Measurements from ENCODE around the gene FADS2. TPM values are rescaled to one million over a fixed set of nuclear protein-coding genes. Genes with fewer than 3 reads are reported as not detected.

The FADS2 gene
- total and polyA plus RNA-seq, 9 of the 15 experiments (the other 6 are each of a cell fraction or from before 2014, with no cell fraction given): 2.9 to 42.8 (median 16.2) TPM

DNA sequence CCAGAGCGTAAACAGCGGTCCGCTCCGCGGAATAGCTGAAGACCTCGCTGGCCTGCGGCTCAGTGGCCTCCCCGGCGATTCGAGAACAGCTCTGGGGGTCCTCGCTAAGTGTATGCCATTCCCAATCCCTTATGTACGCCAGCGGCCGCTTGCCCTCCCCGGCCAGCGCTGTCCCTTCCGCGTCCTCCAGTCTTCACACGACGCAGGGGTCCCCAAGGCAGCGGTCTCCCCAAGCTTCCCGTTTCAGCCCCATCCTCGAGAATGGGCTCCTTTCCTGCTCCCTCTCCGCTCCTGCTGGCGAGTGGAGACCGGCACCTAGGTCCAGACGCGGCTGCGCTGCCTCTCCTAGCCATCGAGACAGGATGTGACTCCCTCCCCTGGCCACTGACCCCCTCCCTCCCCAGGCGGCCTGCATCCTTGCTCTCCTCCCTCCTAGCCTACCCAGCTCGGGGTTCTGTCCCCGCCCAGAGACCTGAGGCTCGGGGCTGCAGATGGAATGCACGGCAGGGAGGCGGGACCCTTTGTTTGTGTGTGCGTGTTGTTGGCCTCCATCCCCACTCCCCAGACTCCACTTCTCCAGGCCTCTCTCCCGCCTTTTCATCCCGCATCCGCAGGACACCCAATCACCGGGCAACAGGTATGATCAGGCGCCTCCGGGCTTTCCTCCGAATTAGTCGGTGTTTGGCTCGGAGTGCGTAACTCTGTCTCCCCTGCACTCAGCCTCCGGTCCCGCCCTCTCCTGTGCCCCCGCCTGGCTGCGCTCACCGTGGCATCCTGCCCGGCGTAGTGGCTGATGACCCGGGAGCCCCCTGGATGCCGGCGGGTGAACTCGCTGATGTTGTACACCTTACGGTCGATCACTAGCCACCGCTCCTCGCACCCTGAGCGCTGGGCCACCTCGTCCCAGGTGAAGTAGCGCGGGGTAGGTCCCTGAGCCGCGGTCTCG is 12.0 kb upstream of the FADS2 start:
- FAIRE-seq (no peak), DNase-seq (ENCODE audit: extremely low read depth in 1 of 4, low spot score in 3 of 4) (peak; percentile 70 to 84 (median 74)), ATAC-seq (peak; percentile 63)
- Histone ChIP-seq H3K4me2 (ENCODE audit: insufficient read depth, low read length) (peak overlapping the region; percentile 97), H4K20me1 (replicated peaks; ENCODE audit: control insufficient read depth, insufficient read depth, low read length) (no peaks in the 10 kb centered on the region), H3K27ac (ENCODE audit: extremely low read depth, low read depth, low read length) (peak overlapping the region; percentile 98), H3K4me1 (replicated peaks in 1 of 2; ENCODE audit: control insufficient read depth in 2 of 2, insufficient read depth in 2 of 2, low read length in 2 of 2) (peaks cover 37 to 49% of the 10 kb centered on the region in 2 experiments; a peak in 4 of 5 replicates), H3K9me3 (replicated peaks; ENCODE audit: control insufficient read depth, insufficient read depth, low read depth, low read length) (no peaks in the 10 kb centered on the region), H3K79me2 (ENCODE audit: control insufficient read depth, insufficient read depth, low read length) (peaks cover 66% of the 10 kb centered on the region), H3K36me3 (ENCODE audit: control insufficient read depth, insufficient read depth, low read length) (peaks cover 41% of the 10 kb centered on the region), H3K9ac (ENCODE audit: insufficient read depth in 1 of 2, low read depth in 2 of 2, low read length in 2 of 2) (peak overlapping the region; percentile 98 to 99), H3K27me3 (ENCODE audit: control insufficient read depth in 2 of 2, insufficient read depth in 2 of 2, low read length in 2 of 2) (no peaks in the 10 kb centered on the region; a peak in 1 of 5 replicates), H3K4me3 (peak overlapping the region; percentile 64), H3K9me1 (ENCODE audit: control insufficient read depth, insufficient read depth, low read length) (no peaks in the 10 kb centered on the region), H2AFZ (ENCODE audit: low read depth, low read length) (peak overlapping the region; percentile 36)
- in situ Hi-C loops (cut with MboI) (no loop called here), intact Hi-C loops (cut with micrococcal nuclease) (loop anchor here (1.0 to 2.0 kb wide), 2 partner anchors 55 to 155 kb away; no protein-coding TSS in a partner anchor)
- BruUV-seq (replicated peaks): TSS peak; percentile 64
- CTCF ChIA-PET (ENCODE audit: low intra/inter-chr PET ratio): no interaction called here
- POLR2A ChIA-PET: interaction anchor here (0.5 to 6.8 kb wide), 18 partner anchors 9 to 314 kb away, joined by 3 to 97 read pairs (median 4); partner anchors contain the start of genes FEN1 and TMEM258
- WGBS (ENCODE audit: insufficient coverage, low coverage, missing lambda C conversion rate): under 1% methylated on average over 64 of the region's 69 CpGs
- TF ChIP-seq ZNF431 (CRISPR knock-in tag; IDR thresholded peaks at IDR 0.05) (no peak), NFE2 (IDR thresholded peaks at IDR 0.05; ENCODE audit: low read depth) (no peak), NRF1 (conservative IDR thresholded peaks at IDR 0.05 in 1 of 2, IDR thresholded peaks at IDR 0.05 in 1 of 2) (no peak), ZBTB7A (IDR thresholded peaks at IDR 0.05; ENCODE audit: borderline replicate concordance, control insufficient read depth, low read depth, low read length) (no peak; the same call in none of the 2 replicates), TRIM28 (IDR thresholded peaks at IDR 0.05) (no peak), TEAD2 (tag; IDR thresholded peaks at IDR 0.05) (no peak), PTRF (tag; IDR thresholded peaks at IDR 0.05) (no peak), EHMT2 (IDR thresholded peaks at IDR 0.05) (no peak), NFE2L1 (tag; IDR thresholded peaks at IDR 0.05; ENCODE audit: borderline replicate concordance, low read depth) (no peak)
- TF ChIP-seq, protein P1, sequence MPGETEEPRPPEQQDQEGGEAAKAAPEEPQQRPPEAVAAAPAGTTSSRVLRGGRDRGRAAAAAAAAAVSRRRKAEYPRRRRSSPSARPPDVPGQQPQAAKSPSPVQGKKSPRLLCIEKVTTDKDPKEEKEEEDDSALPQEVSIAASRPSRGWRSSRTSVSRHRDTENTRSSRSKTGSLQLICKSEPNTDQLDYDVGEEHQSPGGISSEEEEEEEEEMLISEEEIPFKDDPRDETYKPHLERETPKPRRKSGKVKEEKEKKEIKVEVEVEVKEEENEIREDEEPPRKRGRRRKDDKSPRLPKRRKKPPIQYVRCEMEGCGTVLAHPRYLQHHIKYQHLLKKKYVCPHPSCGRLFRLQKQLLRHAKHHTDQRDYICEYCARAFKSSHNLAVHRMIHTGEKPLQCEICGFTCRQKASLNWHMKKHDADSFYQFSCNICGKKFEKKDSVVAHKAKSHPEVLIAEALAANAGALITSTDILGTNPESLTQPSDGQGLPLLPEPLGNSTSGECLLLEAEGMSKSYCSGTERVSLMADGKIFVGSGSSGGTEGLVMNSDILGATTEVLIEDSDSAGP (CRISPR knock-in tag; IDR thresholded peaks at IDR 0.05): no peak
- TF ChIP-seq, protein P2, sequence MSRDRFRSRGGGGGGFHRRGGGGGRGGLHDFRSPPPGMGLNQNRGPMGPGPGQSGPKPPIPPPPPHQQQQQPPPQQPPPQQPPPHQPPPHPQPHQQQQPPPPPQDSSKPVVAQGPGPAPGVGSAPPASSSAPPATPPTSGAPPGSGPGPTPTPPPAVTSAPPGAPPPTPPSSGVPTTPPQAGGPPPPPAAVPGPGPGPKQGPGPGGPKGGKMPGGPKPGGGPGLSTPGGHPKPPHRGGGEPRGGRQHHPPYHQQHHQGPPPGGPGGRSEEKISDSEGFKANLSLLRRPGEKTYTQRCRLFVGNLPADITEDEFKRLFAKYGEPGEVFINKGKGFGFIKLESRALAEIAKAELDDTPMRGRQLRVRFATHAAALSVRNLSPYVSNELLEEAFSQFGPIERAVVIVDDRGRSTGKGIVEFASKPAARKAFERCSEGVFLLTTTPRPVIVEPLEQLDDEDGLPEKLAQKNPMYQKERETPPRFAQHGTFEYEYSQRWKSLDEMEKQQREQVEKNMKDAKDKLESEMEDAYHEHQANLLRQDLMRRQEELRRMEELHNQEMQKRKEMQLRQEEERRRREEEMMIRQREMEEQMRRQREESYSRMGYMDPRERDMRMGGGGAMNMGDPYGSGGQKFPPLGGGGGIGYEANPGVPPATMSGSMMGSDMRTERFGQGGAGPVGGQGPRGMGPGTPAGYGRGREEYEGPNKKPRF (IDR thresholded peaks at IDR 0.05; ENCODE audit: low read depth, low read length): no peak
- TF ChIP-seq, protein P3, sequence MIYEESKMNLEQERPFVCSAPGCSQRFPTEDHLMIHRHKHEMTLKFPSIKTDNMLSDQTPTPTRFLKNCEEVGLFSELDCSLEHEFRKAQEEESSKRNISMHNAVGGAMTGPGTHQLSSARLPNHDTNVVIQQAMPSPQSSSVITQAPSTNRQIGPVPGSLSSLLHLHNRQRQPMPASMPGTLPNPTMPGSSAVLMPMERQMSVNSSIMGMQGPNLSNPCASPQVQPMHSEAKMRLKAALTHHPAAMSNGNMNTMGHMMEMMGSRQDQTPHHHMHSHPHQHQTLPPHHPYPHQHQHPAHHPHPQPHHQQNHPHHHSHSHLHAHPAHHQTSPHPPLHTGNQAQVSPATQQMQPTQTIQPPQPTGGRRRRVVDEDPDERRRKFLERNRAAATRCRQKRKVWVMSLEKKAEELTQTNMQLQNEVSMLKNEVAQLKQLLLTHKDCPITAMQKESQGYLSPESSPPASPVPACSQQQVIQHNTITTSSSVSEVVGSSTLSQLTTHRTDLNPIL (CRISPR knock-in tag; IDR thresholded peaks at IDR 0.05): no peak
